Measurements from ENCODE around the gene P2RY2.
"Not testable (repeated sequence)": the region's sequence is repeated elsewhere in the genome, so short reads cannot be mapped to it uniquely, and the experiment has no call there.

P2RY2 gene

GRCh38 chr11:73270016-73270854 lies 52.2 kb downstream of the P2RY2 start:
- peak; percentile 18 for DNase-seq

- peak; percentile 9 for DNase-seq
Observed at GRCh38 chr11:73270855-73271477, 52.9 kb downstream of the P2RY2 start.

- peak; percentile 24 for DNase-seq
Observed at GRCh38 chr11:73271478-73271865, 53.4 kb downstream of the P2RY2 start.

- DNase-seq, result peak; percentile 40
Observed at GRCh38 chr11:73271936-73272679, 54.0 kb downstream of the P2RY2 start, which contains the start of gene P2RY6. P2RY6 (plus strand) TSS chr11:73272338; CDS start chr11:73296519, 24,181 bp downstream.

- no peak for DNase-seq
Observed at GRCh38 chr11:73272680-73273038, 54.6 kb downstream of the P2RY2 start.

GRCh38 chr11:73273222-73273895 lies 55.3 kb downstream of the P2RY2 start:
- DNase-seq, result peak; percentile 22

- not testable (repeated sequence) for DNase-seq
Observed at GRCh38 chr11:73274191-73274590, 56.1 kb downstream of the P2RY2 start.

GRCh38 chr11:73274722-73275380 lies 56.8 kb downstream of the P2RY2 start:
- DNase-seq, result peak; percentile 35

- peak; percentile 32 for DNase-seq
Observed at GRCh38 chr11:73275381-73275750, 57.3 kb downstream of the P2RY2 start.

GRCh38 chr11:73277467-73277866 lies 59.4 kb downstream of the P2RY2 start:
- DNase-seq, result peak; percentile 5

- no peak for DNase-seq
Observed at GRCh38 chr11:73280626-73281025, 62.5 kb downstream of the P2RY2 start.

GRCh38 chr11:73281201-73281741 lies 63.2 kb downstream of the P2RY2 start:
- DNase-seq, result no peak

- no peak for DNase-seq
Observed at GRCh38 chr11:73281796-73282660, 63.9 kb downstream of the P2RY2 start.

GRCh38 chr11:73283276-73284000 lies 65.4 kb downstream of the P2RY2 start:
- DNase-seq, result no peak

GRCh38 chr11:73284106-73284505 lies 66.0 kb downstream of the P2RY2 start:
- no peak for DNase-seq

- DNase-seq, result no peak
Observed at GRCh38 chr11:73285721-73286120, 67.6 kb downstream of the P2RY2 start.

All from right forelimb (tissue), 1 donor.